Muscle layer of colon (tissue), 2 donors: ENCODE measurements around the gene INPP5A.

Source experiments
- H3K27ac ChIP-seq: one replicate; pipeline ENCODE4 v1.7.0; 2013; ENCODE audit warnings: low read depth, mild to moderate bottlenecking, low read length, moderate library complexity
- H3K27me3 ChIP-seq, 2 donors: one replicate each; pipeline ENCODE4 v1.7.0; 2013; ENCODE audit warnings: low read length in 2 of 2, mild to moderate bottlenecking in 2 of 2; ENCODE audit not compliant: insufficient read depth in 2 of 2, control insufficient read depth in 1 of 2
- H3K36me3 ChIP-seq: one replicate; pipeline ENCODE4 v1.7.0; 2013; ENCODE audit warnings: mild to moderate bottlenecking, low read length; ENCODE audit not compliant: insufficient read depth
- H3K4me1 ChIP-seq: one replicate; pipeline ENCODE4 v1.7.0; 2013; ENCODE audit warnings: mild to moderate bottlenecking, low read length; ENCODE audit not compliant: insufficient read depth
- H3K4me3 ChIP-seq, 2 donors: one replicate each; pipeline ENCODE4 v1.7.0; 2013; ENCODE audit warnings: low read length in 2 of 2, low read depth in 1 of 2, mild to moderate bottlenecking in 1 of 2, moderate library complexity in 1 of 2
- H3K9ac ChIP-seq: one replicate; pipeline ENCODE4 v1.7.0; 2013; ENCODE audit warnings: low read length
- H3K9me3 ChIP-seq: one replicate; pipeline ENCODE4 v1.7.0; 2013; ENCODE audit warnings: mild to moderate bottlenecking, low read length
- donor health status: abdominal sarcoma.
- donor health status: Adenocarcinoma of cecum.

Gene INPP5A

DNA sequence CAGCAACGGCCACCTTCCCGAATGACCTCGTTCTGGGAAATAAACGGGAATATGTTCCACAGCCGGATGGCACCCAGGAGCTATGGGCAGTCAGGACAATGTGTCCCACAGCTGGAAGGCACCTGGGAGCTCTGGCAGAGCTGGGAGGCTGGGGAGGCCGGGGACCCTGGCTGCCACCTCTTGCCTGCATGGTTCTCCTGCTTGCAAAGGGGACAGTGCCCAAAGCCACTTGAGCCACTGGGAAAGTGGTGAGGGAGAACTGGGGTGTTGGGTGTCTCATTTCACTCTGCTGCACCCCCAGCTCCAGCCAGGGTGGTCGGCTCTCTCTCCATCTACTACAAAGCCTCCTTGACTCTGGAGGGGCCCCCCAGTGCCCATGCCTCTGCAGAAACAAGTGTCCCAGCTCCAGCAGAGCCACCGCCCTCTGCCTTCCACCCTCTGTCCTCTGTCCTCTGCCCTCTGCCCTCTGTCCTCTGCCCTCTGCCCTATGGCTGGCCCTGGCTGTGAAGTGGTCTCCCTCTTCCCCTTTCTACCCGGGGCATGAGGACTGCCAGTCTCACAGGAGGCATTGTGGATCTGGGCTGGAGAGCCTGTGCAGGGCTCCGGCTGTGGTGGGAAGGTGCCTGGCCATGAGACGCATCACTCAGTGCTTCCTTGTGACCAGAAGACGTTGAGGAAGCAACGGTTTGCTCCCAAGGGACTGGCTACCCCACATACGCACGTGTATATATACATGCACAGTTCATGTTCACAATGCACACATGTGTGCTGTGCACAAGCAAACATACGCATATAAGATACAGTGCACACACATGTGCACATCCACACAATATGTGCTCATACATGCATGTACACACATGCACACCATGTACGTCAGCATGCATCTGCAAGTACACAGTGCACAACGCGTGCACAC lies 21.5 kb upstream of the INPP5A start:
- peaks cover 49% of the 10 kb centered on the region for H3K4me1 ChIP-seq
- no peak overlapping the region for H3K9ac ChIP-seq
- no peaks in the 10 kb centered on the region for H3K36me3 ChIP-seq
- no peaks in the 10 kb centered on the region for H3K9me3 ChIP-seq
- no peaks in the 10 kb centered on the region for H3K27me3 ChIP-seq
- no peak overlapping the region for H3K27ac ChIP-seq
- peak overlapping the region in 1 of 2 donors; percentile 5 for H3K4me3 ChIP-seq

DNA sequence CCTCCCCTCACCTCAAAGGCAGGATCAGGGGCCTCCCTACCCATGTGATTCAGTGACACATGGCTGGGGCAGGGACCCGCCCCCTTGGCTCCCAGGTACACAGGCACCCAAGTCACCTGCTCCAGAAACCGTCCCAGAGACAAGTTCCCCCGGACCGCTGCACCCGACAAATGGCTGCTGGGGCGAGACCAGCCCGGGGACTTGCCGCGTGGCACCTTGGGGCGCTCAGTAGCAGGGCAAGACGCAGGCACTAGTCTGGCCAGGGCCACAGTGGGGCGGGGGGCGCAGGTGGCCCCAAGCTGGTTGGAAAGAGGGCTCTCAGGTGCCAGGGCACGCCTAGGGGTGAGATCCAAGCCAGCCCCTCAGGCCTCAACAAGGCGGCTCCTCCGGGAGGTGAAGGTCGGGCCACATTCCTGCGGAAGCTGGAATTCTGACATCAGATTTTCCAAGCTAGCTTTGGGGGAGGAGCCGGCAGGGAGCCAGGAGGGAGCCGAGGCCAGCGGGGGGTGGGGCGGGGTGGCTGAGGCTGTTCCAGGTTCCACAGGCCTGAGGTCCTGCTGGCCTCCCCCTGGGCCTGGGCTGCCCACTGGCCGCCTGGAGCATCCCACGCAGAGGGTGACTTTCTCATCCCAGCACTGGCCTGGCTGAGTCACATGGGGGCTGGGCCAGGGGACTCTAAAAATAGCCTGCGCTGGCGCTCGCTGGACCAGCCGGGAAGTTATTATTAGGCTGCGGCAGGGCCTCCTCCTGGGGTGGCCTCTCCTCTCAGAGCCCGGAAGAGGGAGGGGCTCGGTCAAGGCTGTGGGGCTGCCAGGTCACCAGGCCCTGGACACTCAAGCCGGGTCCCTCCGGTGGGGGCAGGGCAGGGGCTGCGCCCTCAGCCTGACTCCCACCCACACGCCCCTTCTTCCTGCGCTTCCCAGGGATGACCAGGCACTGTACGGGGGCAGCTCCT lies 20.5 kb upstream of the INPP5A start:
- H3K27me3 ChIP-seq, result no peaks in the 10 kb centered on the region
- peak overlapping the region in 1 of 2 donors; percentile 52 for H3K4me3 ChIP-seq
- H3K9me3 ChIP-seq, result no peaks in the 10 kb centered on the region
- H3K4me1 ChIP-seq, result peaks cover 52% of the 10 kb centered on the region
- no peaks in the 10 kb centered on the region for H3K36me3 ChIP-seq
- no peak overlapping the region for H3K9ac ChIP-seq
- peak overlapping the region; percentile 89 for H3K27ac ChIP-seq

DNA sequence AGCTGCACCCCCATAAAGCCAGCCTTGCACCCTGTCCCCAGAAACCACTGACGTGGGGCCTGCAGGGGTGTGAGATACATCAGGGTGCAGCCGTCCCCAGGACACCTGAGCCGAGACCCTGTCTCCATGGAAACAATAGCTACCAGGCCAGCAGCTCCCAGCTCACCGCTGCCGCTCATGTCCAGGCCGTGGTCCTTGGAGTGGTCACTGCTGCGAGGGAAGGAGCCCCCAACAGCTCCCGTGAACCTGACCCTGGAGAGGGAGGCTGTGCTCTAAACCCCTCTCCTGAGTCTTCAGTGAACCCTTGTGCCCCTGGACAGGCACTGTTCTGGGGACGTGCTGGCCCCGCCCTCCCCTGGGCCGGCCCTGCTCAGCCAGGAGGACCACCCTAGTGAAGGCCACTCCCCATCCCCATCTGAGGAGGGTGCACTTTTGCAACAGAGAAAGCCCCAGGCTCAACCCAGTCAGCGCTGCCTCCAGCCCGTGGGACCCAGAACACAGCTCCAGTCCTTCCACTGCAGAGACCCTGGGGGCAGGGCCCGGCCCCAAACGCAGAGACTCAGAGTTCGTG lies 19.6 kb upstream of the INPP5A start:
- Histone ChIP-seq H3K4me3 (peak overlapping the region in 1 of 2 donors; percentile 52), H3K4me1 (peaks cover 52% of the 10 kb centered on the region), H3K27me3 (peaks cover 0 to under 1% of the 10 kb centered on the region in 2 donors), H3K9me3 (no peaks in the 10 kb centered on the region), H3K27ac (peak overlapping the region; percentile 89), H3K9ac (no peak overlapping the region), H3K36me3 (no peaks in the 10 kb centered on the region)

DNA sequence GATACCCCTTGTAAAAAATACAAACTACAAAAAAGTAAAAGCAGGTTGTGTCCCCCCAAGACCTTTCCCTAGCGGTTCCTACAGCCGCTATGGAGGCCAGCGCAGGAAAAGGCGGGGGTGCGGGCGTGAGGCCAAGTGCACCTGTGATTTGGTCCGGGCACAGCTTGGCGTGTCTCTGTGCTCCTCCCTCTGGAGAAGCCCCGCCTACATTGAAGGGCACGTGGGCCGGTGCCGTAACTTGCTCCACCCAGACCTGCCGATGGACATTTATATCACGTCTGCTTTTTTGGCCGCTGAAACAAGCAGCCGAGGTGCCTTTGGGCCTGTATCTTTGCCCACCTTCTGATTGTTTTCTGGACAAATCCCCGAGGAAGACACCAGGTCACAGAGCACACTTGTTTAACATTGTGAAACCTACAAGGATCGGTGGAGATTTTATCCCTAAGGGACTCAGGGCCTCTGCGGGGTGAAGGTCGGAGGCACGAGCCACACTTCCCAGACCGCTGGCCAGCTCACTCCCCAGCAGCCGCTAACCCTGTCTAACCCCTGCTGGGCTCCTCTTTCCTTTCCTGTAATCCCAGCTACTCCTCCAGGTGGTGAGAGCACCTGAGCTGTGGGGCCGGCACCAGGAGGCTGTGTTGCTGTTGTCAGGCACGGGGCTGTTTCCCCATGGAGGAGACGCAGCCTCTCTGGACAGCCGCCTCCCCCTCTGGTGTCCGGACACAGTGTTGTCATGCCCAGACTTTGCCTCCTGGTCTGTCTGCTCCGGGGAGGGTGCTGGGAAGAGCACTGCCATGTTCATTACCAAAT lies 18.8 kb upstream of the INPP5A start:
- no peak overlapping the region for H3K4me3 ChIP-seq
- no peak overlapping the region for H3K27ac ChIP-seq

DNA sequence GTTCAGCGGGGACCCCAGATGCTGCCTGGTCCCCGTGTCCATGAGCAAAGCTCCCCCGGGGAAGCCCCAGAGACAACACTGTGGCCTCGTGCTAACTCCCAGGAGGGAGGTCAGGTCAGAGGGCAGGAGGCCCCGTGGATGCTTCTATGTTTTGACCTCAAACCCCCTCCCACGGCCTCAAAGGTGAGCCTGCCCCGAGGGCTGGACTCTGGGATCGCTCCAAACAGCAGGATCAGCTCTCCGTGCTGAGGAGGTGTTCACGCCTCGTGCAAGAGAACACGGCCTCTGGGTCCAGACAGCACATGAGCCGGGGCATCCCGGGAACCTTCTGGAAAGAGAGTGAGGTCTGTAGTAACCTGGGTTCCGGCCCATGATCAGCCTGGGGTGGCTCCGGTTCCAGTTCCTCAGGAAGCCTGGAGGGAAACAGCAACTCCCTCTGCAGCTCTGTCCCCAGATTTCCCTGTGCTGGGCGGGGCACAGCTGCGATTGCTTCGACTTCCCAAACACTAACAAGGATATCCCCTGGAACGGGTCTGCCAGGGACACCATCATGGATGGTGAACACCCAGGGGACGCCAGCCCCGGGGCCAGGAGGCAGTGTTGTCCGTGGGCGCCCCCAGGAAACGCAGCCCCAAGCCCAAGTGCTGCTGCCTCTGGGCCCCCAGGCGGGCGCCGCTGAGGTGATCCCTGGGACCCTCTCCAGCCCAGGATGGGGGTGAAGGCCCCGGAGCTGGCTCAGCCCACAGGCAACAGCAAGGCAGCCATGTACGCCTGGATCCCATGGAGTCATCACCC lies 18.0 kb upstream of the INPP5A start:
- H3K27ac ChIP-seq, result peak overlapping the region; percentile 61
- peaks cover 52% of the 10 kb centered on the region for H3K4me1 ChIP-seq
- H3K4me3 ChIP-seq, result no peak overlapping the region
- no peaks in the 10 kb centered on the region for H3K36me3 ChIP-seq
- H3K9ac ChIP-seq, result peak overlapping the region; percentile 15
- H3K27me3 ChIP-seq, result peaks cover 0 to 7% of the 10 kb centered on the region in 2 donors
- no peaks in the 10 kb centered on the region for H3K9me3 ChIP-seq

More for the DNA sequence above, 18.8 kb upstream of the INPP5A start:
- no peak overlapping the region for H3K9ac ChIP-seq
- H3K36me3 ChIP-seq, result no peaks in the 10 kb centered on the region
- H3K9me3 ChIP-seq, result no peaks in the 10 kb centered on the region
- H3K27me3 ChIP-seq, result peaks cover 0 to 7% of the 10 kb centered on the region in 2 donors
- peaks cover 52% of the 10 kb centered on the region for H3K4me1 ChIP-seq

DNA sequence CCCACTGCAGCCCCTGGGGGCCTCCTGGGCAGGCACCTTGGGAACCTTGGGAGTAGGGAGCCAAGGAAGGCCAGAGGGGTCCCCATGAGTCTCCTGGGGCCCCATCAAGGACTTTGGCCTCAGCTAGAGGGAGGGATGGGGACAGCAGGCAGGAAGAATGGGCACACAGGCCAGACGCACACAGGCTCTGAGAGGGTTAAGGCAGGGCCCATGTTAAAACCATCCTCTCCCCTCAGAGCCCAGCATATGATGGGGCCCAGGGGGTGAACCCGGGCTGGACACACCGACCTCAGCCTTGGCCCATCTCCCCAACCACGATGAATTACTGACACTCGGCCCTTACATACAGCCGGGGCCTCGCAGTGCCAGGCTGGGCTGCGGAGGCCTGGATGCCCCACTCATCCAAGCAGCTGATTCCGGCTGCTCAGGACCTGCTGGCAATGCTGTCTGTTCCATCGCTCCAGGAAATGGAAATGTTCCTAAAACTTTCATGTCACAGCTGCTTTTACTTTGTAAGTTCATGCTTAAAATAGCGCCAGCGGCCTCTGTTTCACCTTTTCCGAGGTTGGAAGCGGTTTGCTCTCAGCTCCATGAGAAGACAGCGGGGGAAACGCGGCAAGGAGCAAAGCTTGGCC lies 17.3 kb upstream of the INPP5A start:
- Histone ChIP-seq H3K27ac (peak overlapping the region; percentile 61), H3K36me3 (no peaks in the 10 kb centered on the region), H3K9me3 (no peaks in the 10 kb centered on the region), H3K4me3 (no peak overlapping the region), H3K4me1 (peaks cover 52% of the 10 kb centered on the region), H3K27me3 (peaks cover 0 to 7% of the 10 kb centered on the region in 2 donors), H3K9ac (peak overlapping the region; percentile 15)

DNA sequence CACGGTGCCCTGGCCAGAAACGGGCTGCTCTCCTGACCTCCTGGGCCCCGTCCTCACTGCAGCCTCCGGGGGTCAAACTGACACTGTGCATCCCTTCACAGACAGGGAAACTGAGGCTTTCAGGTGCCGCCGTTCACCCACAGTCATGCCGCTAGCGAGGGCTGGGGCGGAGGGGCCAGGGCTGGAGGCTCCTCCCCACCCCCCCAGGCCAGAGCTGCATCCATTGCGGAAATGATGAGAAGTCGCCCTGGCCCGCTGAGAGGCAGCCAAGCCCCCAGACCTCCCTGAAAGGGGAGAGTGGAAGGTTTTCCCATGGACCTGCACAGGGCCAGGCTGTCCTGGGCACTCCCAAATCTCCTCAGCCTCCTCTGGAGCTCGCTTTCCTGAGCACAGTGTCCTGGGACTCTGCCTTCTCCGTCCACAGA lies 16.5 kb upstream of the INPP5A start:
- Histone ChIP-seq H3K4me1 (peaks cover 52% of the 10 kb centered on the region), H3K27ac (peak overlapping the region; percentile 61), H3K4me3 (no peak overlapping the region), H3K9ac (no peak overlapping the region), H3K9me3 (no peaks in the 10 kb centered on the region), H3K36me3 (no peaks in the 10 kb centered on the region), H3K27me3 (peaks cover 0 to 7% of the 10 kb centered on the region in 2 donors)

DNA sequence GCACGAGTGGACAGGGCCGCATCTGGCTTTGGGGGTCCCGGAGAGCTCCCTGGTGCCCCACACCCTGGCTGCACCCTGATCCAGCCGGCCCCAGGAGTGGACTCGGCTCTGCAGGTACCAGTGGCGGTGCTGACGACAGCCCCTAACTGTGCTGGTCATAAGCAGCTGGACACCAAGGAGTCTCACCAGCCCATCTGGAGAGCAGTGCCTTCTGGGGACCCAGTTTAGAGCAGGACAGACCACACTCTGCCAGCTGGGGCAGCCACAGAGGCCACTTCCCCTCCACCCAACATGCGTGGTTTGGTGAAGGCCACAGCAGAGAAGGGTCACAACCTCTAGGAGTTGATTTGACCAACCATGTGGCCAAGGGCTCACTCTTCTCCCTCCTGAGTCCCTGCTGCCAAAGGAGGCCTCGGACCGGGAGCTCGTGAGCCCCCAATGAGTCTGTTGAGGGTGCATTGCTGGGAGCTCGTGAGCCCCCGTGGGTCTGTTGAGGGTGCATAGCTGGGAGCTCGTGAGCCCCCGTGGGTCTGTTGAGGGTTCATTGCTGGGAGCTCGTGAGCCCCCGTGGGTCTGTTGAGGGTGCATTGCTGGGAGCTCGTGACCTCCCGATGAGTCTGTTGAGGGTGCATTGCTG lies 16.0 kb upstream of the INPP5A start:
- Histone ChIP-seq H3K4me3 (no peak overlapping the region), H3K4me1 (peaks cover 47% of the 10 kb centered on the region), H3K27ac (peak overlapping the region; percentile 61), H3K36me3 (no peaks in the 10 kb centered on the region), H3K9ac (no peak overlapping the region), H3K27me3 (peaks cover 0 to 7% of the 10 kb centered on the region in 2 donors), H3K9me3 (no peaks in the 10 kb centered on the region)

DNA sequence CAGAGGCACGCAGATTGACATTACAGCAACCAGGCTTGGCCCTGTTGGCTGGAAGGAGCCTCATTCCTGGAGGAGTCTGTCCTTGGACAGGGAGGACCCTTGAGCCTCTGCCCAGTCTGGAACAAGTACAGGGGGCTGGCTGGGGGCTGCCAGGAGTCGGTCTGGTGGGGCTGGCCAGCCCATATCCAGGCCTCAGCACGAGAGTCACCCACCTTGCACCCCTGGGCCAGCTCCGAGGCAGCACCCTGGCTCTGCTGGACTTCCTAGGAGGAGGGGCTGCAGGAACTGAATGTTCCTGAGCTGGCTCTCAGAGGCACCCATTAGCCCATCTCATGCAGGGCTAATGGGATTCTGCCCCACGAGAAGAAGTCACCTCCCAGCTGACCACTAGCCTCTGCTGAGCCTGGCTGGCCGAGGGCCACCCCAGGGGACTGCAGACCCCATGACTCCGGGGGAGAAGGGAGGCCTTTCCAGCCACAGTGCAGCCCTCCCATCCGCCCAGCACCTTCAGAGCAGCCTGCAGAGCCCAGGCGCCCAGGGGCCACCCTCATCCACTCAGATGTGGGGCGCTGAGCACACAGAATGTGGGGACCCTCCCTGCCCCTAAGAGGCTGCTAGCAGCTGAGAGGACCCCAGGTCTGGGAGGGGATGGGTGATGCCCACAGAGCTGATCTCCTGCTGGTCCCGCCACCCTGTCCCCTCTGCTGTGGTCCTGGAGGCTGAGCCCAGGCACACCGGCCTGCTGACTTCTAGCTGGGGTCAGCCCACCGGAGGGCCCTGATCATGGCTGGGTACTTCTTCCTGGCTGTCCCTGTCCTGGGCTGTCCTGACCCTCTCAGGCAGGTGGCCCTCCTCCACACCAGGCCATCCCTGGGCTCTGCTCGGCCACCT lies 14.8 kb upstream of the INPP5A start:
- Histone ChIP-seq H3K27ac (no peak overlapping the region), H3K9ac (no peak overlapping the region), H3K9me3 (no peaks in the 10 kb centered on the region), H3K27me3 (peaks cover 0 to 7% of the 10 kb centered on the region in 2 donors), H3K4me1 (peaks cover 37% of the 10 kb centered on the region), H3K4me3 (no peak overlapping the region), H3K36me3 (no peaks in the 10 kb centered on the region)
